ENCODE data around the gene BRPF1.

The BRPF1 gene

DNA sequence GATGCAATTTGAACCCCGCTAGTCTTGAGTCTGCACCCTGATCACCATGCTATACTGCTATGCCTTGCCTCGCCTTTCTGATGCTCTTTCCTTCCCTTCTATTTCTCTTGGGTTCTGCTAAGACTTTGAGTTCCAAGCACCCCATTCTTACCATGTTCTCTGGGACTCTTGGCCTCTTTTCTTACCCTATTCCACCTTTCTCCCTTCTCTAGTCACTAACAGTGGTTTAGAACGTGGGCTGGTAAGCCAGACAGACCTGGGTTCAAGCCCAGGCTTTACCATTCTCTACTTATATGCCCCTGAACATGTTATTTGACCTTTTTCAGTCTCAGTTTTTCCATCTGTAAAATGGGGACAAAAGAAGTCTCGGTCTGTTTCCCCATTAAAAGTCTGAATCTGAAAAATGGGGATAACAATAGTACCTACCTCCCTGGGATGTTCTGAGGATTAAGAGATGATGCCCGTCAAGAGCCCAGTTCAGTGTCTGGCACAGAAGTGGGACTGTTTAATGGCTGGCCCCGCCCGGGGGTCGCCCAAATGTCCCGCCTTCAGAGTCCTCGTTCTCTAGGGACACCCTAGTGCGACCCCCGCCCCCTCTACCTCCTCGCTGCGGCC, 60.4 kb downstream of the BRPF1 start:
- DNase-seq: no peak

DNA sequence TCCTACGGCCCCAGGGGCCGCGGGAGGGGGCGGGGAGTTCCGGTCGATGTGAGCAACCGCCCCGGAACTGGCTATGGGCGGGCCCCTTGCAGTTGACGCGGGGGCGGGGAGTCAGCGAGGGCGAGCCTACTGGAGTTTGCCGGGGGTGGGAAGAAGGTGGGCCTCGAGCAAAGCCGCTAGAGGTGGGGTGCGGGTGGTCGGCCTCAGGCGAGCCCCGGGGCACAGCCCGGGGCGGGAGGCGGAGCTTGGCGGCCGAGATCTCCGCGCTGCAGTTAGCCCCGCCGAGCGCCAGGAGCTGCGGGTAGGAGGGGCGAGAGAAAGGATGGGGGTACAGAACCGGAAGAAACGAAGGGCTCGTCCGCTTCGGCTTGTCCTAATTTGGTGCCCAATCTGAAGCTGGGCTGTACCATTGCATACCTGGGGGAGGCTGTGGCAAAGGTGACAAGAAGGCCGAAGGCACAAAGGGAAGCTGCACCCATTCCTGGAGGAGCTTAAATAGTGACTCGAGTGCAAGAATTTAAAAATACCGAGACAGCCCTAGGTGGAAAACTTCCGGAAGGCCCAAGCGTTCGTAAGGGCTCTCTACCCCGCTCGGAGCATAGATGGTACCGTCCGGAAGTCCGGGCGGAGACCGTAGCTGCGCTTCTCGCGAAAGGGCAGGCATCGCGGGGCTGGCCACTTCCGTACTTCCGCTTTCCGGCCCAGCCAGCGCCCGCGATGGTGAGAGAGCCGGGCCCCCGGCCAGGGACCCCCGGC, 61.0 kb downstream of the BRPF1 start, which contains the start of the genes ARPC4 and TADA3:
ARPC4 (plus strand) TSS at position 678 of the 756 bp plus-strand sequence; CDS start at position 718, 40 bp downstream.
TADA3 (minus strand) TSS at position 69 of the 756 bp plus-strand sequence. CDS start 1,007 bp downstream, outside the sequence.
- peak; percentile 88 for DNase-seq

DNA sequence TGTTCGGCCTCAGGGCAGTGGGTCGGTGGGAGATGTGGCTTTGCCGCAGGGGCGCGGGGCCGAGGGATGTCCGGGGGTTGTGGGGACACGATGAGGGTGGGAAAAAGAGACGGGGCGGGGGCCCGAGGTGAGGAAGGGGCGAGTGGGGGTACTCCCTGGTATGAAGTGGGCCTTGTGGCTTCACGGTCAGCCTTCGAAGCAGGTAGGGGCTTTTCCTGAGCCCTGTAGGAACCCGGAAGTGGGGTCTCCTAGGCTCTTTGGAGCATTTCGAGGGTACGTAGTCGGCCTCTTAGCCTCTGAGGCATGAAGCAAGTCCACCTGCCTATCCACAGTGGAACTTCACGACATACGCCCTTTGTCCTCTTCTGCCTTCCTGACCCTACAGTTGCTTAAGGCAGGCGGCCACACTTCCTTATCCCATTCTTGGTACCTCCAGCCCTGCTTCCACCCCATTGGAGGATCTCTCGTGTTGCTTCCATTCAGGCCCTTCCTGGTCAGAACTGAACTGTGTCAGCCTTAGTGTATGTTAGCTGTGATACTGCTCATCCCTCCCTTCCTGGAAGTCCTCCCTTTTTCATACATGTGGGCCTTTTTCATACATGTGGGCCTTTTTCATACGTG, 61.7 kb downstream of the BRPF1 start:
- no peak for DNase-seq

DNA sequence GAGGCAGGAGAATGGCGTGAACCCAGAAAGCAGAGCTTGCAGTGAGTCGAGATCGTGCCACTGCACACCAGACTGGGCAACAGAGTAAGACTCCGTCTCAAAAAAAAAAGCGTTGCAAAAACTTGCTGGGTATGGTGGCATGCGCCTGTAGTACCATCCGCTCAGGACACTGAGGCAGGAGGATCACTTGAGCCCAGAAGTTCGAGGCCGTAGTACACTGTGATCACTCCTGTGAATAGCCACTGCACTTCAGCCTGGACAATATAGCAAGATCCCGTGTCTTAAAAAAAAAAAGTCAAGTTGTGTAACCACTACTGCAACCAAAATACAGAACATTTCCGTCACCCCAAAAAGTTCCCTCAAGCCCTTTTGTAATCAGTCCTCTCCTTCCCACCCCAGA, 62.9 kb downstream of the BRPF1 start:
- no peak for DNase-seq

GRCh38 chr3:9795207-9795606, 63.7 kb downstream of the BRPF1 start:
- no peak for DNase-seq

DNA sequence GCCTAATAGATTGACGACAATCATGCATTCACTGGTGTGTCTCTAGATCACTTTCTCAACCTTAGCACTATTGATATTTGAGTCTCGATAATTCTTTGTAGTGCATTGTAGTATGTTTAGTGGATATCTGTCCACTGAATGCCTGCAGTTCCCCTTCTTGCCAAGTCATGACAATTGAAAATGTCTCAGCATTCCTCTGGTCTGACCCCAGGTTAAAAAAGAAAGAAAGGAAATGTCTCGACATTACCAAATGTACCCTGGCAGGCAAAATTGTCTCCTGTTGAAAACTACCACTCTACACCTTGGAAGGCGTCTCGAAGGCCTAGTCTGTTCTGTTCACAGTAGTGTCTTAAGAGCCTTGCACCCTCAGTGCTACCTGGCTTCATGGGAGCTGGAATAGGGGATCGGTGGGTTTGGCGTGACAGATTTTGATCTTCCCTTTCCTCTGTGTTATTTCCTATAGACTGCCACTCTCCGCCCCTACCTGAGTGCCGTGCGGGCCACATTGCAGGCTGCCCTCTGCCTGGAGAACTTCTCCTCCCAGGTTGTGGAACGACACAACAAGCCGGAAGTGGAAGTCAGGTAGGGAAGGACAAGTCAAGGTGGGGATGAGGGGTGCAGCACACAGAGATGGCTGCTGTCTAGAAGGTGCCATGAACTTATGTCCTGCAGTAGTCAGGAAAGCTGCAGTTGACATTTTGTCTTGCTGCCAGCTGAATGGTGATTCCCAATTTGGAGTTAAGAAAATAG, 65.8 kb downstream of the BRPF1 start:
- no peak for DNase-seq

All from activated CD4-positive, alpha-beta T cell treated with anti-CD3 and anti-CD28 coated beads, Interleukin-2, amount 50 U/mL, for 1 hour (primary cell).